ENCODE measurements around the gene S1PR1.
"Not testable (repeated sequence)": the region's sequence is repeated elsewhere in the genome, so short reads cannot be mapped to it uniquely, and the experiment has no call there.

The S1PR1 gene

GRCh38 chr1:101219924-101220870, 16.6 kb upstream of the S1PR1 start:
- no peak for DNase-seq (ENCODE audit: low read depth in 3 of 3, low spot score in 1 of 3)

- DNase-seq (ENCODE audit: low read depth in 3 of 3, low spot score in 1 of 3) = no peak
Measured at GRCh38 chr1:101220906-101221305, 15.9 kb upstream of the S1PR1 start.

- DNase-seq (ENCODE audit: low read depth in 3 of 3, low spot score in 1 of 3) = no peak
Measured at GRCh38 chr1:101221945-101222429, 14.8 kb upstream of the S1PR1 start.

- no peak for DNase-seq (ENCODE audit: low read depth in 3 of 3, low spot score in 1 of 3)
Measured at GRCh38 chr1:101227837-101228236, 9.0 kb upstream of the S1PR1 start.

- DNase-seq (ENCODE audit: low read depth in 3 of 3, low spot score in 1 of 3) = no peak
Measured at GRCh38 chr1:101228424-101229134, 8.2 kb upstream of the S1PR1 start.

- not testable (repeated sequence) for DNase-seq (ENCODE audit: low read depth in 3 of 3, low spot score in 1 of 3)
Measured at GRCh38 chr1:101232182-101232581, 4.6 kb upstream of the S1PR1 start.

GRCh38 chr1:101233495-101233894, 3.3 kb upstream of the S1PR1 start:
- no peak for DNase-seq (ENCODE audit: low read depth in 3 of 3, low spot score in 1 of 3)

GRCh38 chr1:101235216-101235695, 1.6 kb upstream of the S1PR1 start:
- DNase-seq (ENCODE audit: low read depth in 3 of 3, low spot score in 1 of 3) = no peak

- peak; percentile 37 to 41 (median 40) for DNase-seq (ENCODE audit: low read depth in 3 of 3, low spot score in 1 of 3)
Measured at GRCh38 chr1:101235696-101236515, 913 bp upstream of the S1PR1 start.

- DNase-seq (ENCODE audit: low read depth in 3 of 3, low spot score in 1 of 3) = no peak
Measured at GRCh38 chr1:101237229-101237837, 514 bp downstream of the S1PR1 start.

- peak in 2 of 3 donors; percentile 24 to 46 for DNase-seq (ENCODE audit: low read depth in 3 of 3, low spot score in 1 of 3)
Measured at GRCh38 chr1:101238031-101238628, 1.3 kb downstream of the S1PR1 start.

GRCh38 chr1:101238681-101239094, 1.9 kb downstream of the S1PR1 start:
- peak; percentile 55 to 84 (median 69) for DNase-seq (ENCODE audit: low read depth in 3 of 3, low spot score in 1 of 3)

- DNase-seq (ENCODE audit: low read depth in 3 of 3, low spot score in 1 of 3) = peak in 1 of 3 donors; percentile 26
Measured at GRCh38 chr1:101239095-101240040, 2.5 kb downstream of the S1PR1 start.

GRCh38 chr1:101240041-101240430, 3.2 kb downstream of the S1PR1 start:
- DNase-seq (ENCODE audit: low read depth in 3 of 3, low spot score in 1 of 3) = no peak

- no peak for DNase-seq (ENCODE audit: low read depth in 3 of 3, low spot score in 1 of 3)
Measured at GRCh38 chr1:101241485-101242225, 4.8 kb downstream of the S1PR1 start.

GRCh38 chr1:101242324-101243050, 5.7 kb downstream of the S1PR1 start:
- no peak for DNase-seq (ENCODE audit: low read depth in 3 of 3, low spot score in 1 of 3)

GRCh38 chr1:101243751-101244150, 6.9 kb downstream of the S1PR1 start:
- DNase-seq (ENCODE audit: low read depth in 3 of 3, low spot score in 1 of 3) = no peak

GRCh38 chr1:101244842-101245241, 8.0 kb downstream of the S1PR1 start:
- no peak for DNase-seq (ENCODE audit: low read depth in 3 of 3, low spot score in 1 of 3)
